PC-3 (cell line): ENCODE data around the gene TGFA. TPM values are rescaled to one million over a fixed set of nuclear protein-coding genes. Genes with fewer than 3 reads are reported as not detected.

Experiments used
- ATAC-seq: fragments of 200-7000 bp; cut with Tn5 transposase; 2 replicates; pipeline ENCODE4 v1.9.1; 2020; ENCODE audit warnings: mild to moderate bottlenecking, moderate library complexity
- BruUV-seq: library from RNA; stranded (reverse); fragments of 400-500 nt; replicated peaks from 2 replicates; lab custom pipeline; 2021; lab: Mats Ljungman, UMichigan
- CTCF ChIA-PET: fragments of 300-600 bp; sonication (Branson Sonifier 250); formaldehyde crosslinking; loops from one replicate; lab custom pipeline; 2022; ENCODE audit warnings: antibody characterized with exemption; lab: Charles Lee
- POLR2A ChIA-PET: fragments of 300-600 bp; sonication (Branson Sonifier 250); formaldehyde crosslinking; loops from one replicate; lab custom pipeline; 2022; ENCODE audit warnings: antibody characterized with exemption; ENCODE audit not compliant: unreplicated experiment; lab: Charles Lee
- DNase-seq: peaks from one replicate; pipeline ENCODE4 v3.0.0-alpha.2; 2015
- H2AFZ ChIP-seq: fragments of 300-600 bp; sonication (generic); 2 replicates; pipeline ENCODE4 v1.6.0; 2016; ENCODE audit warnings: antibody characterized with exemption, low read length
- H3F3A ChIP-seq: fragments of 300-600 bp; sonication (generic); one replicate; pipeline ENCODE4 v1.6.0; 2017; ENCODE audit warnings: antibody characterized with exemption, low read length, control low read depth, mild to moderate bottlenecking; ENCODE audit not compliant: unreplicated experiment
- H3K27ac ChIP-seq: fragments of 300-600 bp; sonication (generic); 2 replicates; pipeline ENCODE4 v1.5.1; 2016; ENCODE audit warnings: mild to moderate bottlenecking, low read length
- H3K27me3 ChIP-seq: fragments of 300-600 bp; sonication (generic); 2 replicates; pipeline ENCODE4 v1.6.1; 2016; ENCODE audit warnings: low read length, mixed read lengths
- H3K36me3 ChIP-seq: fragments of 300-600 bp; sonication (generic); 2 replicates; pipeline ENCODE4 v1.6.1; 2016; ENCODE audit warnings: low read depth, mixed run types, low read length, mixed read lengths
- H3K4me1 ChIP-seq: fragments of 300-600 bp; sonication (generic); 2 replicates; pipeline ENCODE4 v1.5.1; 2016; ENCODE audit warnings: low read length; ENCODE audit not compliant: insufficient read depth
- H3K4me2 ChIP-seq: fragments of 300-600 bp; sonication (generic); 2 replicates; pipeline ENCODE4 v1.6.0; 2016; ENCODE audit warnings: low read length
- H3K4me3 ChIP-seq: fragments of 300-600 bp; sonication (generic); 2 replicates; pipeline ENCODE4 v1.5.1; 2016; ENCODE audit warnings: mild to moderate bottlenecking, low read length, mixed read lengths
- H3K79me2 ChIP-seq: fragments of 300-600 bp; sonication (generic); 2 replicates; pipeline ENCODE4 v1.6.1; 2017; ENCODE audit warnings: low read length, mixed read lengths
- H3K9ac ChIP-seq: fragments of 300-600 bp; sonication (generic); 2 replicates; pipeline ENCODE4 v1.6.0; 2016; ENCODE audit warnings: mild to moderate bottlenecking, low read length
- H3K9me2 ChIP-seq: fragments of 300-600 bp; sonication (generic); replicated peaks from 2 replicates; pipeline ENCODE4 v1.6.1; 2016; ENCODE audit warnings: mixed run types, low read length, mixed read lengths
- H3K9me3 ChIP-seq: fragments of 300-600 bp; sonication (generic); 2 replicates; pipeline ENCODE4 v1.6.1; 2016; ENCODE audit warnings: low read length, mixed read lengths
- H4K20me1 ChIP-seq: fragments of 300-600 bp; sonication (generic); 2 replicates; pipeline ENCODE4 v1.6.1; 2016; ENCODE audit warnings: low read length, mixed read lengths
- CTCF ChIP-seq: fragments of 300-600 bp; sonication (generic); conservative IDR thresholded peaks from 2 replicates; pipeline ENCODE4 v1.5.1; 2017; ENCODE audit warnings: antibody characterized with exemption, low read depth, mild to moderate bottlenecking, low read length
- EZH2 ChIP-seq: fragments of 300-600 bp; sonication (generic); IDR thresholded peaks from one replicate; pipeline ENCODE4 v1.6.1; 2017; ENCODE audit warnings: antibody characterized with exemption, mild to moderate bottlenecking, low read length; ENCODE audit not compliant: unreplicated experiment
- EZH2phosphoT487 ChIP-seq: fragments of 300-600 bp; sonication (generic); IDR thresholded peaks from 2 replicates; pipeline ENCODE4 v1.6.1; 2018; ENCODE audit warnings: mild to moderate bottlenecking, antibody characterized with exemption, low read length, borderline replicate concordance
- intact Hi-C: fragments of 100-400 bp; cut with micrococcal nuclease; formaldehyde crosslinking; loops from 2 replicates; pipeline ENCODE4 v1.9.0; 2023
- total RNA-seq: library from RNA; depleted of rRNA; stranded (reverse); fragments of >200 nt; gene quantifications from 2 replicates; pipeline ENCODE4 v1.2.3, GENCODE V29; 2014

The TGFA gene
- total RNA-seq, 1 experiment from 2014 or later, result 45.0 TPM

- H3K36me3 ChIP-seq, result peaks cover 16% of the 10 kb centered on the region
- intact Hi-C loops, result loop anchor here (2.0 to 5.0 kb wide), 3 partner anchors 36 to 119 kb away; partner anchors contain the start of gene TGFA
- CTCF ChIA-PET, result interaction anchor here (1.1 to 1.3 kb wide), 2 partner anchors 11 to 119 kb away, joined by 4 to 5 read pairs; no protein-coding TSS in a partner anchor
These were observed 55.1 kb downstream of the TGFA start for GRCh38 chr2:70498528-70498927.

GRCh38 chr2:70498054-70498453 is 55.6 kb downstream of the TGFA start:
- H3K4me1 ChIP-seq, result peaks cover 31% of the 10 kb centered on the region
- no peaks in the 10 kb centered on the region for H4K20me1 ChIP-seq
- H3K9me2 ChIP-seq, result no peaks in the 10 kb centered on the region
- H3K9me3 ChIP-seq, result no peaks in the 10 kb centered on the region
- H3K79me2 ChIP-seq, result peaks cover 23% of the 10 kb centered on the region
- peak; percentile 64 for TF ChIP-seq CTCF
- no peak for TF ChIP-seq EZH2
- TF ChIP-seq EZH2phosphoT487, result no peak
- BruUV-seq, result no TSS peak
- intact Hi-C loops, result loop anchor here (2.0 to 5.0 kb wide), 3 partner anchors 37 to 119 kb away; partner anchors contain the start of gene TGFA
- peak; percentile 82 for DNase-seq
- H3K27ac ChIP-seq, result no peak overlapping the region
- POLR2A ChIA-PET, result interaction anchor here (0.6 kb wide), 1 partner anchor 28 kb away, joined by 4 read pairs; no protein-coding TSS in a partner anchor
- CTCF ChIA-PET, result interaction anchor here (0.5 to 1.7 kb wide), 4 partner anchors 11 to 194 kb away, joined by 3 to 10 read pairs (median 4); no protein-coding TSS in a partner anchor
- no peak overlapping the region for H3K9ac ChIP-seq
- no peak overlapping the region for H3K4me3 ChIP-seq
- H3F3A ChIP-seq, result no peaks in the 10 kb centered on the region
- peaks cover 16% of the 10 kb centered on the region for H3K36me3 ChIP-seq
- H2AFZ ChIP-seq, result no peak overlapping the region
- peak overlapping the region; percentile 38 for H3K4me2 ChIP-seq
- peak; percentile 90 for ATAC-seq
- no peaks in the 10 kb centered on the region for H3K27me3 ChIP-seq

More at GRCh38 chr2:70498528-70498927, 55.1 kb downstream of the TGFA start:
- DNase-seq, result no peak
- H4K20me1 ChIP-seq, result no peaks in the 10 kb centered on the region
- H2AFZ ChIP-seq, result no peak overlapping the region
- no peaks in the 10 kb centered on the region for H3K9me3 ChIP-seq
- H3K27me3 ChIP-seq, result no peaks in the 10 kb centered on the region
- H3K4me1 ChIP-seq, result peaks cover 31% of the 10 kb centered on the region
- no peaks in the 10 kb centered on the region for H3K9me2 ChIP-seq
- ATAC-seq, result peak; percentile 25
- H3K79me2 ChIP-seq, result peaks cover 23% of the 10 kb centered on the region
- TF ChIP-seq EZH2 (no peak), EZH2phosphoT487 (no peak), CTCF (no peak)
- H3F3A ChIP-seq, result no peaks in the 10 kb centered on the region
- BruUV-seq, result no TSS peak
- H3K27ac ChIP-seq, result no peak overlapping the region
- POLR2A ChIA-PET, result no interaction called here
- H3K4me2 ChIP-seq, result peak overlapping the region; percentile 38
- H3K4me3 ChIP-seq, result no peak overlapping the region
- H3K9ac ChIP-seq, result no peak overlapping the region

GRCh38 chr2:70496819-70497218 is 56.8 kb downstream of the TGFA start:
- H3K9ac ChIP-seq, result no peak overlapping the region
- no peaks in the 10 kb centered on the region for H3K9me2 ChIP-seq
- ChIA-PET CTCF (interaction anchor here (0.6 to 1.7 kb wide), 2 partner anchors 26 to 193 kb away, joined by 10 read pairs; no protein-coding TSS in a partner anchor), POLR2A (no interaction called here)
- H3F3A ChIP-seq, result no peaks in the 10 kb centered on the region
- H3K9me3 ChIP-seq, result no peaks in the 10 kb centered on the region
- ATAC-seq (peak; percentile 49), DNase-seq (peak; percentile 74)
- H3K27me3 ChIP-seq, result no peaks in the 10 kb centered on the region
- peaks cover 31% of the 10 kb centered on the region for H3K4me1 ChIP-seq
- H3K27ac ChIP-seq, result no peak overlapping the region
- no TSS peak for BruUV-seq
- peaks cover 23% of the 10 kb centered on the region for H3K79me2 ChIP-seq
- peak overlapping the region; percentile 38 for H3K4me2 ChIP-seq
- H4K20me1 ChIP-seq, result no peaks in the 10 kb centered on the region
- peaks cover 12% of the 10 kb centered on the region; the same call in 1 of the 2 replicates for H3K36me3 ChIP-seq
- intact Hi-C loops, result loop anchor here (5.0 kb wide), 2 partner anchors 55 to 120 kb away; partner anchors contain the start of gene TGFA
- no peak overlapping the region for H2AFZ ChIP-seq
- H3K4me3 ChIP-seq, result no peak overlapping the region
- TF ChIP-seq EZH2, result no peak
- TF ChIP-seq EZH2phosphoT487, result no peak
- TF ChIP-seq CTCF, result no peak
